GM18907 (cell line): Measurements from ENCODE around the gene FOXQ1.
"Not testable (repeated sequence)": the region's sequence is repeated elsewhere in the genome, so short reads cannot be mapped to it uniquely, and the experiment has no call there.

Source experiments
- ATAC-seq: cut with Tn5 transposase; IDR thresholded peaks from one replicate; pipeline ENCODE4 v1.9.1; 2021; ENCODE audit warnings: mild to moderate bottlenecking, moderate library complexity; ENCODE audit not compliant: unreplicated experiment

FOXQ1 gene

GRCh38 chr6:1361717-1362116 lies 49.8 kb downstream of the FOXQ1 start:
- ATAC-seq, result not testable (repeated sequence)

DNA sequence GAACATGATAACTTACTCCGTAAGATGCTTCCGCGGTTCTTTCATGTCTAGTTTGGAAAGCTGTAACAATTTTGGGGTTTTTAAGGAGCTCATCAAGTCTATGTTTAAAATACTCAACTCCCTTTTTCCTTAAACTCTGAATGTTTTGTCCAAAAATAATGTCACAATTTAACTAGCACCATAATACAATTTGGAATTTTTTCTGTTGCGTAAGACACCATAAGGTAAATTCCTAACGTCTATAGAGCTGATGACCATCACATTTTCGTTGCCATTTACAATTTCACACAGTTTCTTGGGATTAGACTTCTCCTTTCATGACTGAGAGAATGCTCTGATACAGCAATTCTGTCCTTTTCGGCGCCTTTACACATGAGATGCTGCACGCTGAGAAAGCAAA lies 50.7 kb downstream of the FOXQ1 start:
- ATAC-seq, result no peak

DNA sequence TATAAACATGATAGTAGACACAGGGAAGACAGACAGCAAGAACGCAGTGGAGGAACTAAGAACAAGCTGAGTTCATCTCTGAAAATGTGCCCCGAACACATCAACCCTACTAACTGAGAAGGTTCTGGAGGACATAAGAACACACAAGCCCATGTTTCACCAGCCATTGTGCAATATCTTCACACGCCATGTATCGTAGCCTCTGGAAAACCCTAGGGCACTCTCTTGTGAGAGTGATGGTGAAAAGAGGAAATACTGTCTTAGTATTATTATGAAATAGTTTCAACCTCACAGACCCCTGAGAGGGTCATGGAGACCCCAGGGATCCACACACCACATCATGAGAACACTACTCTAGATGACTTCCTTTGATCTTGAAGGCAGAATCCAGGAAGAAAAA lies 51.4 kb downstream of the FOXQ1 start:
- no peak for ATAC-seq

DNA sequence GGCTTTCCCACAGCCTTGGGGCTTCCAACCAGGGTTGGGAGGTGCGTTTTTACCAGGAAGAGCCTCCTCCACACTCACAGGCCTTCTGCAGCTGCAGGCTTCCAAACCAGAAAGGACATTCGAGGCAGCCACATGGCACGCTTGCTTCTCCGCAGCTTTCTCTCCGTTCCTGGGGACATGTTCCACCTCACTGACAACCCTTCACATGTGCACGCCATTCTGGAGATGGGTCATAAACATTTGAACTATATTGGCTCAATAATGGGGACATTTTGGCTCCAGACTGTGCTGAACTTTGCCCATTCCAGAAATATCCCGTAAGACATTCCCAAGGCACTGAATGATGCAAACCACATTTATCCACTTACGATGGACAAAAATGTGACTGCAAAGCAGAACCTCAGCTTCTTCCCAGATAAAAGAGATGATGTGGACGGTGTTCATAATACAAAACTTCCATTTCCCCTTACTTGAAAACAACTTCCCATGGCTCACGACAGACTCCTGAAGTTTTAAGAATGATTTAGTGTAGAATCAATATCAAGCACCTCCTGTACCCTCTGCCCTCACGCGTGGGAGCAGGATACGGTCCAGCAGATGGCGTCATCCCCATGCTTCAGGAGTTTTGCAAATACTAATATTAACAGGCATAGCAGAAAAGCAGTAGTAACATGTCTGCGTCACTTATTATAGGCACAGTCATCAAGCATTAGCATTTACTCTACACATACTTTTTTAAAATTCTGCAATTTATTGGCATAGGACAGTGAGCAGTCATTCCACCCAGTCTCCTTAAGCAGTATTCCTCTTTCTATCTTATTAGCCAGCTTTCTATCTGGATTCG lies 52.1 kb downstream of the FOXQ1 start:
- ATAC-seq, result no peak
